HCT116 (cell line): ENCODE data around the gene TMEM238L. TPM values are rescaled to one million over a fixed set of nuclear protein-coding genes. Genes with fewer than 3 reads are reported as not detected.

ENCODE experiments used
- ATAC-seq: fragments of 200-7000 bp; cut with Tn5 transposase; 2 replicates; pipeline ENCODE4 v1.9.1; 2020; ENCODE audit warnings: mild to moderate bottlenecking, moderate library complexity
- BruUV-seq: library from RNA; stranded (reverse); fragments of 400-500 nt; replicated peaks from 2 replicates; lab custom pipeline; 2021; lab: Mats Ljungman, UMichigan
- CTCF ChIA-PET: fragments of 300-600 bp; sonication (Branson Sonifier 250); formaldehyde crosslinking; loops from one replicate; lab custom pipeline; 2021; ENCODE audit warnings: antibody characterized with exemption; lab: Charles Lee
- POLR2A ChIA-PET: fragments of 300-600, 350-600 bp; sonication (Branson Sonifier 250); formaldehyde crosslinking; loops from one replicate; lab custom pipeline; 2021; ENCODE audit warnings: antibody characterized with exemption; lab: Charles Lee
- RAD21 ChIA-PET, 2 experiments: fragments of 300-600 bp; sonication (Branson Sonifier 250); formaldehyde crosslinking; loops; one replicate each; lab custom pipeline; 2023; ENCODE audit warnings: low total read pairs in 2 of 2; ENCODE audit not compliant: uncharacterized antibody in 2 of 2, unreplicated experiment in 2 of 2, low non-redundant PET in 1 of 2; lab: Charles Lee
- DNase-seq: peaks from one replicate; pipeline ENCODE4 v3.0.0-alpha.2; 2010; ENCODE audit warnings: low read depth, low spot score
- H2AFZ ChIP-seq: fragments of 200-600 bp; shearing (Covaris generic), sonication (generic); 2 replicates; pipeline ENCODE4 v1.6.1; 2017; ENCODE audit warnings: low read depth, mixed run types, mixed read lengths, antibody characterized with exemption, low read length; ENCODE audit not compliant: poor library complexity, severe bottlenecking
- H3K27ac ChIP-seq: 2 replicates; pipeline ENCODE4 v1.5.1; 2012; ENCODE audit warnings: low read depth, low read length
- H3K27me3 ChIP-seq: fragments of 200-600 bp; sonication (generic); 2 replicates; pipeline ENCODE4 v1.6.1; 2016; ENCODE audit warnings: mixed run types, low read length, mixed read lengths; ENCODE audit not compliant: insufficient read depth
- H3K36me3 ChIP-seq, 2 experiments: fragments of 200-500 bp in 1 of 2; fragments of 200-600 bp in 1 of 2; sonication (Bioruptor generic) in 1 of 2; sonication (generic) in 1 of 2; 2 replicates each; pipeline versions ENCODE4 v1.5.1 to v1.6.1; 2014 to 2016; ENCODE audit warnings: low read length in 2 of 2, inconsistent platforms in 1 of 2, mixed read lengths in 1 of 2, mixed run types in 1 of 2; ENCODE audit not compliant: insufficient read depth in 2 of 2, control insufficient read depth in 1 of 2
- H3K4me1 ChIP-seq, 2 experiments: fragments of 200-600 bp in 1 of 2; sonication (generic) in 1 of 2; 2 replicates each; pipeline versions ENCODE4 v1.5.1 to v1.6.1; 2012 to 2017; ENCODE audit warnings: low read length in 2 of 2, inconsistent platforms in 1 of 2, mild to moderate bottlenecking in 1 of 2, mixed read lengths in 1 of 2, mixed run types in 1 of 2, moderate library complexity in 1 of 2; ENCODE audit not compliant: insufficient read depth in 2 of 2, control insufficient read depth in 1 of 2
- H3K4me2 ChIP-seq: fragments of 200-600 bp; sonication (generic); 2 replicates; pipeline ENCODE4 v1.6.1; 2017; ENCODE audit warnings: mixed run types, low read length, mixed read lengths
- H3K4me3 ChIP-seq, 2 experiments: fragments of 200-600 bp in 1 of 2; sonication (generic) in 1 of 2; replicated peaks in 1 of 2; 2 replicates each; pipeline ENCODE4 v1.5.1; 2011 to 2016; ENCODE audit warnings: low read length in 2 of 2, control low read depth in 1 of 2, low read depth in 1 of 2, mild to moderate bottlenecking in 1 of 2, mixed read lengths in 1 of 2, mixed run types in 1 of 2
- H3K79me2 ChIP-seq: fragments of 200-600 bp; sonication (generic); 2 replicates; pipeline ENCODE4 v1.6.1; 2017; ENCODE audit warnings: mild to moderate bottlenecking, mixed run types, low read length, moderate library complexity, mixed read lengths; ENCODE audit not compliant: insufficient read depth
- H3K9ac ChIP-seq: fragments of 200-600 bp; sonication (generic); 2 replicates; pipeline ENCODE4 v1.6.1; 2016; ENCODE audit warnings: low read length, mixed read lengths
- H3K9me2 ChIP-seq: fragments of 200-600 bp; sonication (generic), shearing (Covaris generic); 2 replicates; pipeline ENCODE4 v1.6.1; 2017; ENCODE audit warnings: mixed run types, mild to moderate bottlenecking, moderate library complexity; ENCODE audit not compliant: insufficient read depth
- H3K9me3 ChIP-seq, 2 experiments: fragments of 200-500 bp in 1 of 2; fragments of 200-600 bp in 1 of 2; sonication (Bioruptor generic) in 1 of 2; sonication (generic) in 1 of 2; 2 replicates each; pipeline ENCODE4 v1.6.1; 2014 to 2017; ENCODE audit warnings: low read length in 2 of 2, mixed read lengths in 2 of 2, inconsistent platforms in 1 of 2, low read depth in 1 of 2, mild to moderate bottlenecking in 1 of 2, mixed run types in 1 of 2, moderate library complexity in 1 of 2; ENCODE audit not compliant: control insufficient read depth in 1 of 2, insufficient read depth in 1 of 2
- H4K20me1 ChIP-seq: fragments of 200-600 bp; sonication (generic), shearing (Covaris generic); 2 replicates; pipeline ENCODE4 v1.6.1; 2017; ENCODE audit warnings: mixed run types, mild to moderate bottlenecking, moderate library complexity; ENCODE audit not compliant: insufficient read depth
- CBX3 ChIP-seq: IDR thresholded peaks from 2 replicates; pipeline ENCODE4 v1.6.1; 2012; ENCODE audit warnings: low read depth
- EGR1 ChIP-seq: IDR thresholded peaks from 2 replicates; pipeline ENCODE4 v1.6.1; 2012; ENCODE audit warnings: low read depth
- ELF1 ChIP-seq: IDR thresholded peaks from 2 replicates; pipeline ENCODE4 v1.6.1; 2012; ENCODE audit warnings: low read depth, borderline replicate concordance
- EZH2 ChIP-seq: fragments of 200-600 bp; sonication (generic); IDR thresholded peaks from 2 replicates; pipeline ENCODE4 v1.6.1; 2017; ENCODE audit warnings: antibody characterized with exemption, mixed run types
- EZH2phosphoT487 ChIP-seq: fragments of 200-600 bp; IDR thresholded peaks from 2 replicates; pipeline ENCODE4 v1.6.1; 2018; ENCODE audit warnings: antibody characterized with exemption, borderline replicate concordance
- FOSL1 ChIP-seq: IDR thresholded peaks from 2 replicates; pipeline ENCODE4 v1.6.1; 2012; ENCODE audit warnings: low read depth
- JUND ChIP-seq: IDR thresholded peaks from 2 replicates; pipeline ENCODE4 v1.6.1; 2012
- POLR2A ChIP-seq: IDR thresholded peaks from 2 replicates; pipeline ENCODE4 v1.7.0; 2011; ENCODE audit warnings: borderline replicate concordance; ENCODE audit not compliant: insufficient read depth, insufficient read length; ENCODE audit errors: extremely low read depth
- POLR2AphosphoS5 ChIP-seq: IDR thresholded peaks from 2 replicates; pipeline ENCODE4 v1.6.1; 2011; ENCODE audit warnings: mild to moderate bottlenecking, low read depth, low read length, moderate library complexity
- SP1 ChIP-seq: IDR thresholded peaks from 2 replicates; pipeline ENCODE4 v1.6.1; 2012; ENCODE audit warnings: low read depth
- SRF ChIP-seq: IDR thresholded peaks from 2 replicates; pipeline ENCODE4 v1.6.1; 2012; ENCODE audit warnings: low read depth
- TCF7L2 ChIP-seq: IDR thresholded peaks from 2 replicates; pipeline ENCODE4 v1.7.0; 2011; ENCODE audit warnings: borderline replicate concordance, inconsistent platforms; ENCODE audit not compliant: insufficient read depth, insufficient read length; ENCODE audit errors: extremely low read depth
- intact Hi-C: fragments of 100-400 bp; cut with micrococcal nuclease; formaldehyde crosslinking; loops from 2 replicates; pipeline ENCODE4 v1.10.0; 2022
- total RNA-seq: library from RNA; stranded (reverse); gene quantifications from one replicate; pipeline ENCODE4 v1.2.1, GENCODE V29; 2021; ENCODE audit not compliant: unreplicated experiment
- TF ChIP-seq, protein P1 (sequence below): IDR thresholded peaks from 2 replicates; pipeline ENCODE4 v1.6.1; 2011; ENCODE audit warnings: mild to moderate bottlenecking, low read length, moderate library complexity; ENCODE audit not compliant: insufficient replicate concordance; ENCODE audit errors: extremely low read depth
- TF ChIP-seq, protein P2 (sequence below): IDR thresholded peaks from 2 replicates; pipeline ENCODE4 v1.6.1; 2012
- TF ChIP-seq, protein P3 (sequence below): IDR thresholded peaks from 2 replicates; pipeline ENCODE4 v1.6.1; 2012

Gene TMEM238L
- total RNA-seq, 1 experiment from 2014 or later: not detected

DNA sequence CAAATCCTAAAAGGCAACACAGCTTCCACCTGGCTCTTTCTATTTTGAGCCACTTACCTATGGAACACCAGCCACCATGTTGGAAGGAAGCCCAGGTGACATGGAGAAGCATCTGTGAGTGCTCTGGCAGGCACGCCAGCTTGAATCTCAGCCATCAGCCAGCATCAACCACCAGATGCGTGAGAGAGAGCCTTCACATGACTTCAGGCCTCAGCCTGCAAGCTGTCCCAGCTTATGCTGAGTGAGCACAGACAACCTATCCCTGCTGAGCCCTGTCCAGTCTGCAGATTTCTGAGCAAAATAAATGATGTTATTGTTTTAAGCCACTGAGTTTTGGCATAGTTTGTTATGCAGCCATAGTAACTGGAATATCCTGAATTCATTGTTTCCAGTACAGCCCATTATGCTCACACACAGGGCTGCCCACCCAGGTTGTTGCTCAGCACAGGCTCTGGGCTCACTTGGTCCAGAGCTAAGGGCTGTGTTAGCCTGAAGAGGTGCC is 35.1 kb downstream of the TMEM238L start:
- no peaks in the 10 kb centered on the region for H3K9me2 ChIP-seq
- CTCF ChIA-PET: no interaction called here
- no peak overlapping the region for H3K4me3 ChIP-seq
- intact Hi-C loops: no loop called here
- H3K27me3 ChIP-seq: no peaks in the 10 kb centered on the region
- H3K9ac ChIP-seq: no peak overlapping the region
- TF ChIP-seq JUND (no peak), SRF (no peak), TCF7L2 (no peak), EZH2 (no peak), EZH2phosphoT487 (no peak), SP1 (no peak), FOSL1 (no peak), ELF1 (no peak), POLR2AphosphoS5 (no peak), CBX3 (no peak), EGR1 (no peak), POLR2A (no peak)
- TF ChIP-seq, protein P1, sequence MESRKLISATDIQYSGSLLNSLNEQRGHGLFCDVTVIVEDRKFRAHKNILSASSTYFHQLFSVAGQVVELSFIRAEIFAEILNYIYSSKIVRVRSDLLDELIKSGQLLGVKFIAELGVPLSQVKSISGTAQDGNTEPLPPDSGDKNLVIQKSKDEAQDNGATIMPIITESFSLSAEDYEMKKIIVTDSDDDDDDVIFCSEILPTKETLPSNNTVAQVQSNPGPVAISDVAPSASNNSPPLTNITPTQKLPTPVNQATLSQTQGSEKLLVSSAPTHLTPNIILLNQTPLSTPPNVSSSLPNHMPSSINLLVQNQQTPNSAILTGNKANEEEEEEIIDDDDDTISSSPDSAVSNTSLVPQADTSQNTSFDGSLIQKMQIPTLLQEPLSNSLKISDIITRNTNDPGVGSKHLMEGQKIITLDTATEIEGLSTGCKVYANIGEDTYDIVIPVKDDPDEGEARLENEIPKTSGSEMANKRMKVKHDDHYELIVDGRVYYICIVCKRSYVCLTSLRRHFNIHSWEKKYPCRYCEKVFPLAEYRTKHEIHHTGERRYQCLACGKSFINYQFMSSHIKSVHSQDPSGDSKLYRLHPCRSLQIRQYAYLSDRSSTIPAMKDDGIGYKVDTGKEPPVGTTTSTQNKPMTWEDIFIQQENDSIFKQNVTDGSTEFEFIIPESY: no peak
- TF ChIP-seq, protein P2, sequence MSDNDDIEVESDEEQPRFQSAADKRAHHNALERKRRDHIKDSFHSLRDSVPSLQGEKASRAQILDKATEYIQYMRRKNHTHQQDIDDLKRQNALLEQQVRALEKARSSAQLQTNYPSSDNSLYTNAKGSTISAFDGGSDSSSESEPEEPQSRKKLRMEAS: no peak
- TF ChIP-seq, protein P3, sequence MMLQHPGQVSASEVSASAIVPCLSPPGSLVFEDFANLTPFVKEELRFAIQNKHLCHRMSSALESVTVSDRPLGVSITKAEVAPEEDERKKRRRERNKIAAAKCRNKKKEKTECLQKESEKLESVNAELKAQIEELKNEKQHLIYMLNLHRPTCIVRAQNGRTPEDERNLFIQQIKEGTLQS: no peak
- RAD21 ChIA-PET: no interaction called here
- DNase-seq: no peak
- BruUV-seq: no TSS peak
- H3K4me2 ChIP-seq: no peak overlapping the region
- H3K4me1 ChIP-seq: no peaks in the 10 kb centered on the region
- H3K36me3 ChIP-seq: no peaks in the 10 kb centered on the region
- H4K20me1 ChIP-seq: no peaks in the 10 kb centered on the region
- POLR2A ChIA-PET: no interaction called here
- no peak overlapping the region for H3K27ac ChIP-seq
- no peak overlapping the region for H2AFZ ChIP-seq
- H3K9me3 ChIP-seq: peaks cover 0 to 4% of the 10 kb centered on the region in 2 experiments; a peak in 2 of 4 replicates
- H3K79me2 ChIP-seq: no peaks in the 10 kb centered on the region
- no peak for ATAC-seq
